GM23338 (cell line): ENCODE data around the gene PIK3AP1. TPM values are rescaled to one million over a fixed set of nuclear protein-coding genes. Genes with fewer than 3 reads are reported as not detected.

Experiments
- ATAC-seq: fragments of 200-7000 bp; cut with Tn5 transposase; 3 replicates; pipeline ENCODE4 v1.9.1; 2020
- DNase-seq: peaks from one replicate; pipeline ENCODE4 v3.0.0-alpha.2; 2015; ENCODE audit warnings: low spot score
- H2AFZ ChIP-seq: fragments of 200-600 bp; sonication (generic); 2 replicates; pipeline ENCODE4 v1.8.0; 2016; ENCODE audit warnings: antibody characterized with exemption, mild to moderate bottlenecking, moderate library complexity
- H3F3A ChIP-seq: fragments of 200-600 bp; sonication (generic); replicated peaks from 2 replicates; pipeline ENCODE4 v1.8.0; 2017; ENCODE audit warnings: antibody characterized with exemption, mixed run types, low read depth
- H3K27ac ChIP-seq: fragments of 200-600 bp; sonication (generic); 2 replicates; pipeline ENCODE4 v1.6.1; 2016; ENCODE audit warnings: low read depth
- H3K27me3 ChIP-seq: fragments of 200-600 bp; sonication (generic); 2 replicates; pipeline ENCODE4 v1.8.0; 2016; ENCODE audit warnings: mild to moderate bottlenecking, mixed run types, moderate library complexity; ENCODE audit not compliant: insufficient read depth
- H3K36me3 ChIP-seq: fragments of 200-600 bp; sonication (generic); 2 replicates; pipeline ENCODE4 v1.8.0; 2016; ENCODE audit warnings: mild to moderate bottlenecking; ENCODE audit not compliant: insufficient read depth
- H3K4me1 ChIP-seq: fragments of 200-600 bp; sonication (generic); 2 replicates; pipeline ENCODE4 v1.8.0; 2016; ENCODE audit warnings: mild to moderate bottlenecking, moderate library complexity; ENCODE audit not compliant: insufficient read depth
- H3K4me2 ChIP-seq: fragments of 200-600 bp; sonication (generic); 2 replicates; pipeline ENCODE4 v1.7.1; 2017; ENCODE audit warnings: mixed run types
- H3K4me3 ChIP-seq: fragments of 200-600 bp; sonication (generic); 2 replicates; pipeline ENCODE4 v1.6.1; 2016; ENCODE audit warnings: mixed run types
- H3K79me2 ChIP-seq: fragments of 200-600 bp; sonication (generic); replicated peaks from 2 replicates; pipeline ENCODE4 v1.8.0; 2017; ENCODE audit warnings: mild to moderate bottlenecking; ENCODE audit not compliant: insufficient read depth
- H3K9me2 ChIP-seq: fragments of 200-600 bp; sonication (generic); 2 replicates; pipeline ENCODE4 v1.8.0; 2017; ENCODE audit not compliant: insufficient read depth
- H4K20me1 ChIP-seq: fragments of 200-600 bp; sonication (generic); replicated peaks from 2 replicates; pipeline ENCODE4 v1.8.0; 2017; ENCODE audit warnings: mild to moderate bottlenecking; ENCODE audit not compliant: insufficient read depth
- H3K27ac Mint-ChIP-seq: 2 replicates; pipeline ENCODE4 v1.8.0; 2020; ENCODE audit warnings: inconsistent platforms, mild to moderate bottlenecking, moderate library complexity, mixed read lengths
- H3K27me3 Mint-ChIP-seq: 3 replicates; pipeline ENCODE4 v1.8.0; 2022; ENCODE audit warnings: low read depth, mild to moderate bottlenecking, moderate library complexity, mixed read lengths, inconsistent platforms; ENCODE audit not compliant: insufficient read depth, poor library complexity
- H3K36me3 Mint-ChIP-seq: 3 replicates; pipeline ENCODE4 v1.8.0; 2021; ENCODE audit warnings: low read depth, mild to moderate bottlenecking, inconsistent platforms, moderate library complexity, mixed read lengths
- H3K4me1 Mint-ChIP-seq: 3 replicates; pipeline ENCODE4 v1.8.0; 2020; ENCODE audit warnings: mild to moderate bottlenecking, inconsistent platforms, mixed read lengths
- H3K4me3 Mint-ChIP-seq: 3 replicates; pipeline ENCODE4 v1.8.0; 2021; ENCODE audit warnings: moderate library complexity, mild to moderate bottlenecking, inconsistent platforms, mixed read lengths
- H3K9me3 Mint-ChIP-seq: 3 replicates; pipeline ENCODE4 v1.8.0; 2020; ENCODE audit warnings: moderate library complexity, mild to moderate bottlenecking, inconsistent platforms, mixed read lengths
- CREB1 ChIP-seq: fragments of 250-450 bp; sonication (Bioruptor Pico); IDR thresholded peaks from 2 replicates; pipeline ENCODE4 v1.5.0; 2020; ENCODE audit warnings: low read depth, mild to moderate bottlenecking, moderate library complexity
- EZH2 ChIP-seq: fragments of 200-600 bp; sonication (generic); IDR thresholded peaks from one replicate; pipeline ENCODE4 v1.8.0; 2017; ENCODE audit warnings: antibody characterized with exemption, mild to moderate bottlenecking, low read depth; ENCODE audit not compliant: unreplicated experiment
- EZH2phosphoT487 ChIP-seq: fragments of 200-600 bp; sonication (generic); IDR thresholded peaks from one replicate; pipeline ENCODE4 v1.8.1; 2018; ENCODE audit warnings: antibody characterized with exemption; ENCODE audit not compliant: unreplicated experiment
- JUNB ChIP-seq: IDR thresholded peaks from one replicate; pipeline ENCODE4 v1.6.1; 2016; ENCODE audit warnings: antibody characterized with exemption; ENCODE audit not compliant: unreplicated experiment
- NANOG ChIP-seq: IDR thresholded peaks from 2 replicates; pipeline ENCODE4 v1.6.1; 2016; ENCODE audit warnings: antibody characterized with exemption, borderline replicate concordance
- POLR2AphosphoS5 ChIP-seq: IDR thresholded peaks from 2 replicates; pipeline ENCODE4 v1.6.1; 2016; ENCODE audit warnings: antibody characterized with exemption, low read depth
- STAT1 ChIP-seq: IDR thresholded peaks from one replicate; pipeline ENCODE4 v1.6.1; 2016; ENCODE audit warnings: antibody characterized with exemption; ENCODE audit not compliant: unreplicated experiment
- ZNF114 ChIP-seq: fragments of 250-450 bp; sonication (Bioruptor Pico); IDR thresholded peaks from 2 replicates; pipeline ENCODE4 v1.5.0; 2020; ENCODE audit warnings: mild to moderate bottlenecking, moderate library complexity
- ZNF331 ChIP-seq: fragments of 250-450 bp; sonication (Bioruptor Pico); IDR thresholded peaks from 2 replicates; pipeline ENCODE4 v1.5.0; 2020; ENCODE audit warnings: low read depth, mild to moderate bottlenecking, moderate library complexity
- polyA plus RNA-seq: library from polyadenylated mRNA; unstranded; fragments of >200 nt; fragmentation: Nextera tagmentation; extraction: Ambion mirVana; gene quantifications from 2 replicates; pipeline ENCODE4 v1.2.1, GENCODE V29; 2016
- total RNA-seq: library from RNA; depleted of rRNA; stranded (reverse); fragments of >200 nt; shearing (Covaris generic); gene quantifications from 2 replicates; pipeline ENCODE4 v1.2.3, GENCODE V29; 2014
- TF ChIP-seq, protein P1 (sequence below): IDR thresholded peaks from one replicate; pipeline ENCODE4 v1.6.1; 2018; ENCODE audit warnings: antibody characterized with exemption; ENCODE audit not compliant: unreplicated experiment
- TF ChIP-seq, protein P2 (sequence below): fragments of 250-450 bp; sonication (Bioruptor Pico); IDR thresholded peaks from 2 replicates; pipeline ENCODE4 v1.5.0; 2020; ENCODE audit warnings: mild to moderate bottlenecking, moderate library complexity
- TF ChIP-seq, protein P3 (sequence below), 2 experiments: fragments of 200-600 bp in 1 of 2; sonication (generic) in 1 of 2; conservative IDR thresholded peaks; 2 replicates each; pipeline versions ENCODE4 v1.5.1 to v1.6.1; 2016 to 2017; ENCODE audit warnings: antibody characterized with exemption in 2 of 2, low read depth in 2 of 2, mild to moderate bottlenecking in 2 of 2, moderate library complexity in 1 of 2

PIK3AP1 gene
- total and polyA plus RNA-seq, 2 experiments from 2014 or later: 0.65 to 2.3 TPM

DNA sequence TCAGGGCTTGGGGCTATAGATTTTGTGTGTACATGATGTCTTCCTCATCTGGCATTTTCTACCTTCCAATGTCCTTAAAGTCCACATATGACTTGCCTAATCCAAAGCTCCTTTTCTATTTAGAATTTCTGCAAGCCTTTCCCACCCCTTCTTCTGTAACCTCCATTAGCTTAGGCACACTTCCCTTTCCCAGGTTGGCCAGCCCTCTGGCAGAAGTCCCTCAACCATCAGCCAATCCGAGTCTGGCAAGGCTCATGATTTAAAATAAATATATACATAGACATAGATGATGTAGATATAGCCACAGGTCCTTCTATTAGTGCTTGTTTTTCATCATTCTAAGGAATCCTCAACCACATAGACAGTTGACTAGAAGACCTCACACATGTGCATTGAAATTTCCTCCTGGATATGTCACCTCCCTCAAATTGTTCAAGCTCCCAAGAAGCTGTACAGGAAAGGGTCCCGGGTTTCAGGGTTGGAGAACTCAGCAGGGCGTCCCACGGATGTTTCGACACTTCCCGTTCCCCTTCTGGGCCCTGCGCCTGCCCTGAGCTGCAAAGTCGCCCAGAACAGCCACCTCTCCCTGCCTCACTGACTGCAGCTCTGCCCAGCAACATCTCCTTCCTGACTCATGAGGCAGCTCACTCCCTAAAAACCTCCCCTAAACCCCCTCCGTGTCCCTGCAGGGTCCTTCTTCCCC is 20.4 kb upstream of the PIK3AP1 start (continued):
- no peak for TF ChIP-seq NANOG
- TF ChIP-seq, protein P1, sequence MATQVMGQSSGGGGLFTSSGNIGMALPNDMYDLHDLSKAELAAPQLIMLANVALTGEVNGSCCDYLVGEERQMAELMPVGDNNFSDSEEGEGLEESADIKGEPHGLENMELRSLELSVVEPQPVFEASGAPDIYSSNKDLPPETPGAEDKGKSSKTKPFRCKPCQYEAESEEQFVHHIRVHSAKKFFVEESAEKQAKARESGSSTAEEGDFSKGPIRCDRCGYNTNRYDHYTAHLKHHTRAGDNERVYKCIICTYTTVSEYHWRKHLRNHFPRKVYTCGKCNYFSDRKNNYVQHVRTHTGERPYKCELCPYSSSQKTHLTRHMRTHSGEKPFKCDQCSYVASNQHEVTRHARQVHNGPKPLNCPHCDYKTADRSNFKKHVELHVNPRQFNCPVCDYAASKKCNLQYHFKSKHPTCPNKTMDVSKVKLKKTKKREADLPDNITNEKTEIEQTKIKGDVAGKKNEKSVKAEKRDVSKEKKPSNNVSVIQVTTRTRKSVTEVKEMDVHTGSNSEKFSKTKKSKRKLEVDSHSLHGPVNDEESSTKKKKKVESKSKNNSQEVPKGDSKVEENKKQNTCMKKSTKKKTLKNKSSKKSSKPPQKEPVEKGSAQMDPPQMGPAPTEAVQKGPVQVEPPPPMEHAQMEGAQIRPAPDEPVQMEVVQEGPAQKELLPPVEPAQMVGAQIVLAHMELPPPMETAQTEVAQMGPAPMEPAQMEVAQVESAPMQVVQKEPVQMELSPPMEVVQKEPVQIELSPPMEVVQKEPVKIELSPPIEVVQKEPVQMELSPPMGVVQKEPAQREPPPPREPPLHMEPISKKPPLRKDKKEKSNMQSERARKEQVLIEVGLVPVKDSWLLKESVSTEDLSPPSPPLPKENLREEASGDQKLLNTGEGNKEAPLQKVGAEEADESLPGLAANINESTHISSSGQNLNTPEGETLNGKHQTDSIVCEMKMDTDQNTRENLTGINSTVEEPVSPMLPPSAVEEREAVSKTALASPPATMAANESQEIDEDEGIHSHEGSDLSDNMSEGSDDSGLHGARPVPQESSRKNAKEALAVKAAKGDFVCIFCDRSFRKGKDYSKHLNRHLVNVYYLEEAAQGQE: no peak

DNA sequence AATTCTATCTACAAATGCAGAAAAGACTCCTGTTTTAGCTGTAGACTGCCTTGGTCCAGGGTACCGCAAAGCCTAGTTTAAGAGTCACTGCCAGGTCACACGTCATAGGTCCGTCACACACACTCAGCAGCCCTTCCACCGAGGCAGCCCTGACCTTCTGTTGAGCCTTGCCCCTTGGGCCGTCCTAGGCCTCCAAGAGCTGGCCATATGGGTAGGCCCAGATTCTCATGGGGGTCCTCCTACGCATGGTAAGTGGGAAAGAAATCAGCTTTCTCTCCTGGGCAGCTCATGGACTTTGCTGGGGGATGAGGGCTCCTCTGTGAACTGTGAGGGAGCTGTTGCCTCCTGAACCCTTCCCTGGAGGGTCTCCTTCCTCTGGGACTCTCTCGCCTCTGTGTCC is 19.8 kb upstream of the PIK3AP1 start:
- DNase-seq (no peak), ATAC-seq (no peak)
- Mint-ChIP-seq H3K4me3 (no peak overlapping the region), H3K27ac (no peak overlapping the region), H3K36me3 (no peaks in the 10 kb centered on the region), H3K27me3 (peaks cover 3% of the 10 kb centered on the region), H3K4me1 (peaks cover 23% of the 10 kb centered on the region), H3K9me3 (no peaks in the 10 kb centered on the region)
- H3K4me1 ChIP-seq: peaks cover 8% of the 10 kb centered on the region; the same call in 1 of the 2 replicates
- no peaks in the 10 kb centered on the region for H3F3A ChIP-seq
- no peaks in the 10 kb centered on the region for H4K20me1 ChIP-seq
- H3K79me2 ChIP-seq: no peaks in the 10 kb centered on the region
- H2AFZ ChIP-seq: no peak overlapping the region
- H3K27ac ChIP-seq: no peak overlapping the region
- H3K9me2 ChIP-seq: no peaks in the 10 kb centered on the region
- H3K4me2 ChIP-seq: no peak overlapping the region
- H3K36me3 ChIP-seq: no peaks in the 10 kb centered on the region
- no peak overlapping the region for H3K4me3 ChIP-seq
- H3K27me3 ChIP-seq: no peaks in the 10 kb centered on the region
- TF ChIP-seq, protein P2, sequence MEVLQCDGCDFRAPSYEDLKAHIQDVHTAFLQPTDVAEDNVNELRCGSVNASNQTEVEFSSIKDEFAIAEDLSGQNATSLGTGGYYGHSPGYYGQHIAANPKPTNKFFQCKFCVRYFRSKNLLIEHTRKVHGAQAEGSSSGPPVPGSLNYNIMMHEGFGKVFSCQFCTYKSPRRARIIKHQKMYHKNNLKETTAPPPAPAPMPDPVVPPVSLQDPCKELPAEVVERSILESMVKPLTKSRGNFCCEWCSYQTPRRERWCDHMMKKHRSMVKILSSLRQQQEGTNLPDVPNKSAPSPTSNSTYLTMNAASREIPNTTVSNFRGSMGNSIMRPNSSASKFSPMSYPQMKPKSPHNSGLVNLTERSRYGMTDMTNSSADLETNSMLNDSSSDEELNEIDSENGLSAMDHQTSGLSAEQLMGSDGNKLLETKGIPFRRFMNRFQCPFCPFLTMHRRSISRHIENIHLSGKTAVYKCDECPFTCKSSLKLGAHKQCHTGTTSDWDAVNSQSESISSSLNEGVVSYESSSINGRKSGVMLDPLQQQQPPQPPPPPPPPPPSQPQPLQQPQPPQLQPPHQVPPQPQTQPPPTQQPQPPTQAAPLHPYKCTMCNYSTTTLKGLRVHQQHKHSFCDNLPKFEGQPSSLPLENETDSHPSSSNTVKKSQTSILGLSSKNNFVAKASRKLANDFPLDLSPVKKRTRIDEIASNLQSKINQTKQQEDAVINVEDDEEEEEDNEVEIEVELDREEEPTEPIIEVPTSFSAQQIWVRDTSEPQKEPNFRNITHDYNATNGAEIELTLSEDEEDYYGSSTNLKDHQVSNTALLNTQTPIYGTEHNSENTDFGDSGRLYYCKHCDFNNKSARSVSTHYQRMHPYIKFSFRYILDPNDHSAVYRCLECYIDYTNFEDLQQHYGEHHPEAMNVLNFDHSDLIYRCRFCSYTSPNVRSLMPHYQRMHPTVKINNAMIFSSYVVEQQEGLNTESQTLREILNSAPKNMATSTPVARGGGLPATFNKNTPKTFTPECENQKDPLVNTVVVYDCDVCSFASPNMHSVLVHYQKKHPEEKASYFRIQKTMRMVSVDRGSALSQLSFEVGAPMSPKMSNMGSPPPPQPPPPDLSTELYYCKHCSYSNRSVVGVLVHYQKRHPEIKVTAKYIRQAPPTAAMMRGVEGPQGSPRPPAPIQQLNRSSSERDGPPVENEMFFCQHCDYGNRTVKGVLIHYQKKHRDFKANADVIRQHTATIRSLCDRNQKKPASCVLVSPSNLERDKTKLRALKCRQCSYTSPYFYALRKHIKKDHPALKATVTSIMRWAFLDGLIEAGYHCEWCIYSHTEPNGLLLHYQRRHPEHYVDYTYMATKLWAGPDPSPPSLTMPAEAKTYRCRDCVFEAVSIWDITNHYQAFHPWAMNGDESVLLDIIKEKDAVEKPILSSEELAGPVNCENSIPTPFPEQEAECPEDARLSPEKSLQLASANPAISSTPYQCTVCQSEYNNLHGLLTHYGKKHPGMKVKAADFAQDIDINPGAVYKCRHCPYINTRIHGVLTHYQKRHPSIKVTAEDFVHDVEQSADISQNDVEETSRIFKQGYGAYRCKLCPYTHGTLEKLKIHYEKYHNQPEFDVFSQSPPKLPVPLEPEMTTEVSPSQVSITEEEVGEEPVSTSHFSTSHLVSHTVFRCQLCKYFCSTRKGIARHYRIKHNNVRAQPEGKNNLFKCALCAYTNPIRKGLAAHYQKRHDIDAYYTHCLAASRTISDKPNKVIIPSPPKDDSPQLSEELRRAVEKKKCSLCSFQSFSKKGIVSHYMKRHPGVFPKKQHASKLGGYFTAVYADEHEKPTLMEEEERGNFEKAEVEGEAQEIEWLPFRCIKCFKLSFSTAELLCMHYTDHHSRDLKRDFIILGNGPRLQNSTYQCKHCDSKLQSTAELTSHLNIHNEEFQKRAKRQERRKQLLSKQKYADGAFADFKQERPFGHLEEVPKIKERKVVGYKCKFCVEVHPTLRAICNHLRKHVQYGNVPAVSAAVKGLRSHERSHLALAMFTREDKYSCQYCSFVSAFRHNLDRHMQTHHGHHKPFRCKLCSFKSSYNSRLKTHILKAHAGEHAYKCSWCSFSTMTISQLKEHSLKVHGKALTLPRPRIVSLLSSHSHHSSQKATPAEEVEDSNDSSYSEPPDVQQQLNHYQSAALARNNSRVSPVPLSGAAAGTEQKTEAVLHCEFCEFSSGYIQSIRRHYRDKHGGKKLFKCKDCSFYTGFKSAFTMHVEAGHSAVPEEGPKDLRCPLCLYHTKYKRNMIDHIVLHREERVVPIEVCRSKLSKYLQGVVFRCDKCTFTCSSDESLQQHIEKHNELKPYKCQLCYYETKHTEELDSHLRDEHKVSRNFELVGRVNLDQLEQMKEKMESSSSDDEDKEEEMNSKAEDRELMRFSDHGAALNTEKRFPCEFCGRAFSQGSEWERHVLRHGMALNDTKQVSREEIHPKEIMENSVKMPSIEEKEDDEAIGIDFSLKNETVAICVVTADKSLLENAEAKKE (CRISPR knock-in tag): no peak
- TF ChIP-seq NANOG: no peak
- TF ChIP-seq EZH2: no peak
- TF ChIP-seq EZH2phosphoT487: no peak
- TF ChIP-seq POLR2AphosphoS5: no peak
- TF ChIP-seq JUNB: no peak
- no peak for TF ChIP-seq CREB1 (CRISPR knock-in tag)
- no peak for TF ChIP-seq ZNF114 (CRISPR knock-in tag)
- TF ChIP-seq STAT1: no peak
- TF ChIP-seq ZNF331 (CRISPR knock-in tag): no peak
- TF ChIP-seq, protein P3, sequence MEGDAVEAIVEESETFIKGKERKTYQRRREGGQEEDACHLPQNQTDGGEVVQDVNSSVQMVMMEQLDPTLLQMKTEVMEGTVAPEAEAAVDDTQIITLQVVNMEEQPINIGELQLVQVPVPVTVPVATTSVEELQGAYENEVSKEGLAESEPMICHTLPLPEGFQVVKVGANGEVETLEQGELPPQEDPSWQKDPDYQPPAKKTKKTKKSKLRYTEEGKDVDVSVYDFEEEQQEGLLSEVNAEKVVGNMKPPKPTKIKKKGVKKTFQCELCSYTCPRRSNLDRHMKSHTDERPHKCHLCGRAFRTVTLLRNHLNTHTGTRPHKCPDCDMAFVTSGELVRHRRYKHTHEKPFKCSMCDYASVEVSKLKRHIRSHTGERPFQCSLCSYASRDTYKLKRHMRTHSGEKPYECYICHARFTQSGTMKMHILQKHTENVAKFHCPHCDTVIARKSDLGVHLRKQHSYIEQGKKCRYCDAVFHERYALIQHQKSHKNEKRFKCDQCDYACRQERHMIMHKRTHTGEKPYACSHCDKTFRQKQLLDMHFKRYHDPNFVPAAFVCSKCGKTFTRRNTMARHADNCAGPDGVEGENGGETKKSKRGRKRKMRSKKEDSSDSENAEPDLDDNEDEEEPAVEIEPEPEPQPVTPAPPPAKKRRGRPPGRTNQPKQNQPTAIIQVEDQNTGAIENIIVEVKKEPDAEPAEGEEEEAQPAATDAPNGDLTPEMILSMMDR (conservative IDR thresholded peaks at IDR 0.05; ENCODE audit: low read depth in 2 of 2): no peak
